ENCODE measurements around the gene LILRA5.
"Not testable (repeated sequence)": the region's sequence is repeated elsewhere in the genome, so short reads cannot be mapped to it uniquely, and the experiment has no call there.

Gene LILRA5

DNA sequence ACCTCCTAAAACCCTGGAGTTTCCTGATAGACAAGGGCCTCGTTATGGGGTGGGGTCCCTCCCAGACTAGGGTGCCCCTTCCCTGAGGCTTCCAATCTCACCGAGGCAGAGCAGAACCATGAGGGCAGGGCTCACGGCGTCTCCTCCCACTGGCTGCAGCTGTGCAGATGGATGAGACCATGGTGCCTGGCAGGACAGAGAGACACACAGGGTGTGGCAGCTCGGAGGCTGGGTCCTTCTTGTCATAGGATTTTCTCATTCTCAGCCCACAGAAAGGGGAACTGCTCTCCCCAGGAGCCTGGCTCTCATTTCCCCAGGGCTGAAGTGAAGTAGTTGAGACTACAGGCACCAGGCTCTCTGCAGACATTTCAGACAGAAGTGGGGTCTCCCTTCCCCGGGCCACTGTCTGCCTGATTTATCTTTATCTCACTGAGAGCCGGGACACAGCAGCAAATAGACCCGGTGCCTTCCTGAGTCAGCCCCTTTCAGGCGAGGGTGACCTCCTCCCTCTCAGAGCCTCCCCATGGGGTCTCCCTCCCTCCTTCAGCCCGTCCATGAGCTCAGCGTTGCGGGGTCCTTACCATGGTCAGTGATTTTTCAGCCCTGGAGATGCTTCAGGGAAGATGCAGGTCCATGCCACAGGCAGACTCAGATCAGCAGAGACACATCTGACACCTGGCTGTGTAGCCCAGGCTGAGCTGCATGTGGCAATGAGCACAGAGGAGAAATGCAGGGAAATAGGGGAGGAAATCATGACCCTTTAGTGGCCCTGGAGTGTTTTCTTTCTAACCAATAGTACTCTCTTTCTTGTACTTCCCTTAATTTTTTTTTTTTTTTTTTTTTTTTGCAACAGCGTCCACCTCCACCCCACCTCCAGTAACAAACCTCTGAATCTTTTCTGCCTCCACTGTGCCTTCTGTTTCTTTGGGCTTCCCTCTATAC lies at the start of gene LILRA5:
TSS of gene LILRA5 (minus strand) at position 731 of the 942 bp plus-strand sequence. CDS start at position 584, 147 bp downstream.
- Mint-ChIP-seq H3K36me3 (no peaks in the 10 kb centered on the region), H3K9me3 (no peaks in the 10 kb centered on the region), H3K4me3 (no peak within 1 kb of the TSS), H3K27me3 (peaks cover 9% of the 10 kb centered on the region), H3K4me1 (no peaks in the 10 kb centered on the region), H3K27ac (no peak within 1 kb of the TSS)

DNA sequence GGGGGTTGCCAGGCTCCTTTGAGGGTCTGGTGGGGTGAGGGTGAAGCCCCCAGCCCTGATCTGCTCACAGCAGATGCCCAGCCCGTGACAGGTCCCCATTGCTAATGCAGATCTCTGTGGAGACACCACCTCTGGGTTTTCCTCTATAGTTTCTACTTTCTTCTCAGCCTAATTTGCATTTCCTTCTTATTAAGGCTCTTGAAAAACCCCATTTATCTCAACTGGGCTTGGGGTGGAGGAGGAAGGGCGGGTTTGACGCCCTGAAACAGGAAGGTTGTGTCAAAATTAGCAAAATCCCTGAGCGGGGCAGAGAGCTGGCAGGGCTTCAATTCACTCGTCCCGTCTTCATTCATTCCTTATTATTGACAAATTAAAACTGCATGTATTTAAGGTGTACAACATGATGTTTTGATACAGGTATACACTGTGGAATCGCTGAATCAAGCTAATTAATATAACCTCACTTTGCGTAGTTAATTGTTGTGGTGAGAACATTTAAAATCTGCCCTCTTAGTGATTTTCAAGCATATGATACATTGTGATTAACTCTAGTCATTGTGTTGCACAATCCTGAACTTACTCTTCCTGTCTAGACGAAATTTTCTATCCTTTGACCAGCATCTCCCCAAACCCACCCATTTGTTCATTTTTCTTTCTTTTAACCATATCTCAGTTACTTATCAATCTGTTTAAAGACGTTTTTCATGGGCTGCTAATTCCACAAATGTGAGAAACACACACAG lies 48.9 kb upstream of the LILRA5 start:
- peak overlapping the region; percentile 85 for H3K27ac Mint-ChIP-seq
- H3K4me3 Mint-ChIP-seq = peak overlapping the region; percentile 91
- H3K4me1 Mint-ChIP-seq = peaks cover 61% of the 10 kb centered on the region
- not testable (repeated sequence) for H3K36me3 Mint-ChIP-seq, H3K27me3 Mint-ChIP-seq, H3K9me3 Mint-ChIP-seq

DNA sequence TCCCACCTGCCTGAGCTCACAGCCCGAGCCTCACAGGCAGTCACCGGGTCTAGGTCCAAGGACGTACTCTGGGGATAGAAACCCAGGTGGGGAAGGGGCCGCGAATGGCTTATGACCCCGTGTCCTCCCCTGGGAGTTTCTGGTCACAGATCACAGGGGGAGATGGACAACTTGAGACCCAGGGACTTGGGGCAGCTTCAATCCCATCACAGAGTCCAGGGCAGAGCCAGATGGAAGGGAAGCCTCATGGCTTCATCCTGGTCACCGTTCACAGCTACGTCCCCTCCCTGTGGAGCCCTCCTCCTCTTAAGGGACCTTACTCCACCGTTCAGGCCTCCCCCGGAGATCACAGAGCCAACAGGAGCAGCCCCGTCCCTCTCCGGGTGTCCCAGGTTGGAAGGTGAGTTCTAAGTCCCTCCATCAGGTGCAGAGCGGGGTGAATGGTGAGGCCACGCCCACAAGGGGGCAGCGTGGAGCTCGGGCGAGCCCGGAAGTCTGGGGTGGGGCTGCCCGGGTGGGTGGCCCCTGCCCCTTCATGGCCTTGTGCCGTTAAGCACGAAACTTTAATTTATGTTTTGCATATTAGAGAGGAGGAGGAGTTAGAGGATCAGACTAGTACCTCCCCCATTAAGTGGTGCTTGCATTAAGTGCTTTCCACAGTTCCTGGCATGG lies 46.3 kb upstream of the LILRA5 start:
- H3K27me3 Mint-ChIP-seq, H3K36me3 Mint-ChIP-seq, H3K9me3 Mint-ChIP-seq, H3K27ac Mint-ChIP-seq, H3K4me3 Mint-ChIP-seq: not testable (repeated sequence)
- peaks cover 39% of the 10 kb centered on the region for H3K4me1 Mint-ChIP-seq

DNA sequence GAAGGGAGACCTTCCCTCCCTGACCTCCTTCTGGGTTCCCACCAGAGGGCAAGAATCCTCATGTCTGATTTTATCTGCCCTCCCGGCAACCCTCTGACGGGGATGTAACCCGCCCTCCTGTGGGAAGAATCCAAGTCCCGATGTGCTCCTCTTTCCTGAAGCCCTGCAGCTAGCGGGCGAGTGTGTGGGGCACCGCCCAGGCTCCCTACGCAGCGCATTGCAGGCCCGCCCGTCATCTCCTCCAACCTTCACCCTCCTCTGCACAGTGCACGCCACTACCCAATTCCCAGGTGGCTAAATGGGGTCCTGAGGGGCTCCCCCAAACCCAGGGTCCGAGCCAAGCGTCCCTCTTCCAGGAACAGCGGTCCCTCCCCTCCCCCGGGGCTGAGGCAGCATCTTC lies 44.4 kb upstream of the LILRA5 start:
- Mint-ChIP-seq H3K27me3 (no peaks in the 10 kb centered on the region), H3K4me1 (peaks cover 25% of the 10 kb centered on the region)

DNA sequence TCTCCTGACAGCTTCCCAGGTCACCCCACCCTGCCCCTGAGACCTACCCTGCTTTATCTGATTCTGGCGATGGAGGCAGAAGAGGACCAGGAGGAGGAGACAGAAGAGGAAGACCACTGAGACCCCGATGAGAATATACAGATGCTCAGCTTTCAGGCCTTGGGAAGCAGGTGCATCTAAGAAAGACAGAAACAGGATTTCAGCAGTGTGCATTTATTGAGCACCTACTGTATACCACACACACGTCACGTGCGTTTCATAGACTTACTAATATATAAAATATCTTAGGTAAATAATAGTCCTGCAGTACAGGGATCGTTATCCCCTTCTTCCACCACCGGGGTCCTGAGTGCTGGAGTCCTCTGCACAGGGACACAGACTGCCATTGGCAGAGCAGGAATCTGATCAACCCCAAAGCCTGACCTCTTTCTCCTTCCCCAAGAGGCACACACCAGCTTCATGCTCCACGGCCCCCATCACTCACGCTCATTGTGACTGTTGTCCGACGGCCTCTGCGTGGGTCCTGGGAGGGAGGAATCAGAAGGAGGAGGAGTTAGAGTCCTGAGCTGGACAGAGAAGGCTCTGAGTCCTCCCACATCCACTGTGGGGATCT lies 43.6 kb upstream of the LILRA5 start:
- H3K27me3 Mint-ChIP-seq = no peaks in the 10 kb centered on the region
- no peak overlapping the region for H3K27ac Mint-ChIP-seq
- no peaks in the 10 kb centered on the region for H3K9me3 Mint-ChIP-seq
- H3K4me1 Mint-ChIP-seq = peaks cover 20% of the 10 kb centered on the region
- no peak overlapping the region for H3K4me3 Mint-ChIP-seq
- H3K36me3 Mint-ChIP-seq = no peaks in the 10 kb centered on the region

More for the DNA sequence above, 44.4 kb upstream of the LILRA5 start:
- no peak overlapping the region for H3K4me3 Mint-ChIP-seq
- no peak overlapping the region for H3K27ac Mint-ChIP-seq
- no peaks in the 10 kb centered on the region for H3K9me3 Mint-ChIP-seq
- H3K36me3 Mint-ChIP-seq = no peaks in the 10 kb centered on the region

DNA sequence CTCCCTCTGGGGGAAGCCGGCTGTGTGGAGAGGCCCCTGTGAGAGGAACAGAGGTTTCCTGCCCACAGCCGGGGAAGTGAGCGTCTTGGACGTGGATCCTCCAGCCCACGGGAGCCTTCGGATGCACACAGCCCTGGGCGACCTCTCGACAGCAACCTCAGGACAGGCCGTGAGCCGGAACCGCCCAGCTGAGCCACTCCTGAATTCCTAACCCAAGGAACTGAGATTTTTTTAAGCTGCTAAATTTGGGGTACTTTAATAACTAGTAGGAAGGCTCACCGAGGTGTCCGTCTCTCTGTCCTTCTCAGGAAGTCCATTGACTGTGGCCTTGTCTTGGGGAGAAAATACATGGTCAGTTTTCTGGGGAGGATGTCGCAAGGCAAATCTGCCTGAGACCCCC lies 42.7 kb upstream of the LILRA5 start:
- Mint-ChIP-seq H3K27ac (no peak overlapping the region), H3K27me3 (no peaks in the 10 kb centered on the region), H3K36me3 (no peaks in the 10 kb centered on the region), H3K4me3 (no peak overlapping the region), H3K4me1 (peaks cover 15% of the 10 kb centered on the region), H3K9me3 (no peaks in the 10 kb centered on the region)

DNA sequence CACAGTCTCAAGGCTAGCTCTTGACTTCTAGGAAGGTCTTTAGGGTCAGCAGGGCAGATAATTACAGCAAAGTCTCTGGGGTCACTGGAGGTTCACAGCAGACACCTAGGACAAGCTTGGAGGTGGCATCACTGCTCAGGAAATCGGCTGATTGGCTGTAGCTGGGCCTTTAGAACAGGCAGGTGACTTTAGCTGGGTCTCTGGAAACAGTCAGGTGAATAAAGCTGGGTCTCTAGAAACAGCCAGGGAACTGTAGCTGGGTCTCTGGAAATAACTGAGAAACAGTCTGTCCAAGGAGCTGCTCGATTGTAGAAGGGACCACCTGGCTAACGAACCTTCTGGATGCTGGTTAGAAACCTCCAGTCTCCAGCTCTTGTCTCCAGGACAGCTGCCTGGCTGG lies 41.8 kb upstream of the LILRA5 start:
- Mint-ChIP-seq H3K27me3 (no peaks in the 10 kb centered on the region), H3K27ac (no peak overlapping the region), H3K9me3 (no peaks in the 10 kb centered on the region), H3K4me1 (peaks cover 11% of the 10 kb centered on the region), H3K36me3 (no peaks in the 10 kb centered on the region), H3K4me3 (no peak overlapping the region)

DNA sequence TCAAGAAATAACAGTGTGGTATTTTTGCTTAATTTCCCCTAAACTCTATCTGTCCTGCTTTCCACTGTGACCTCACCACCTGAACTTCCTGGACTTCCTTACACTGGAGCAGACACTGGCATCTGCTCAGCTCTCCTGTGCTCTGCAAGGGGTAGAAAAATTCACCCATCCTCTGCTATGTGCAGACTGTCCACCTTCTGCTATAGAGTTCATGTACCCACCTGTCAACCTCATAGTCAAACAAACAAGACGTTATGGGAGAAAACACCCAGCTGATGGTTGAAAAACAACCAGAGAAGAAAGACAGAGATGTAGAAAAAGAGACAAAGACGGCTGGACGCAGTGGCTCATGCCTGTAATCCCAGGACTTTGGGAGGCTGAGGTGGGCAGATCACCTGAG lies 39.6 kb upstream of the LILRA5 start:
- Mint-ChIP-seq H3K4me3 (no peak overlapping the region), H3K27me3 (no peaks in the 10 kb centered on the region), H3K4me1 (peaks cover 14% of the 10 kb centered on the region), H3K9me3 (no peaks in the 10 kb centered on the region), H3K27ac (peak overlapping the region; percentile 25), H3K36me3 (no peaks in the 10 kb centered on the region)

DNA sequence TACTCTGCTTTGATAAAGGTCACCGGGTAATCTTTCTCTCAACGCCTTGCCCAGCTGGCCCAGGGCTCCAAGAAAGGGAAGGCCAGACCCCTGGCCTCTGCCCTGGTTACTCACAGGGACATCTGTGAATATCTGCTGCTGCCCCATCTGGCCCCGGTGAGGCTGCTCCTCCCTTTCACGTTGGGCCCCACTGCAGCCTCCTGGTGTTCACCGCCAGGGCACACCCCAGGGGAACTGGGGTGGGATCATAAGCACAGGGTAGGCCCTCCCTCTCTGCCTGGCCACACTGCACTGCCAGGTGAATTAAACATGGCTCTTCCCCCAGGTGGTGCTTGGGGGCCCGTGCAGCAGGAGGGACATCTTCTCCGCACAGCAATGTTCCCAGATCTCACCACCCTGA lies 39.1 kb upstream of the LILRA5 start:
- no peak overlapping the region for H3K27ac Mint-ChIP-seq
- H3K4me1 Mint-ChIP-seq = peaks cover 14% of the 10 kb centered on the region
- H3K27me3 Mint-ChIP-seq = no peaks in the 10 kb centered on the region
- H3K4me3 Mint-ChIP-seq = no peak overlapping the region
- H3K9me3 Mint-ChIP-seq = no peaks in the 10 kb centered on the region
- H3K36me3 Mint-ChIP-seq = no peaks in the 10 kb centered on the region

DNA sequence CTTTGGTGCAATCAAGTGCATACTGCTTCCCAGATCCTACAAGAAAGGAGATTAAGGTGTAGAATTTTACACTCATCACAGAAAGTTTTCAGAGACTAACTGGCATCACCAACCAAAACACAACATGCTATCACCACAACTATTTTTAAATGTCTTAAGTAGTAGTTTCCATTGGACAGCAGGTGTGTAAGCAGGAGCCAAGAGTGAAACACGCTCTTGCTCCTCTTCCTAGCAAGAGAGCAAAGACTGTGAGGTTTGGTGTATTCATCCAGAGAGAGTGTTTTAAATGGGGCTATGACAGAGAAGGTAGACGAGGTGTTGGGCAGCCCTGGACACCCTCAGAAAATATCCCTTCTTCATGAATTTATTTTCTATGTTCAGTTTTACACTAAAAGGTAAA lies 38.5 kb upstream of the LILRA5 start:
- H3K27ac Mint-ChIP-seq = no peak overlapping the region
- no peaks in the 10 kb centered on the region for H3K36me3 Mint-ChIP-seq
- H3K4me1 Mint-ChIP-seq = peaks cover 14% of the 10 kb centered on the region
- H3K9me3 Mint-ChIP-seq = no peaks in the 10 kb centered on the region
- no peaks in the 10 kb centered on the region for H3K27me3 Mint-ChIP-seq
- H3K4me3 Mint-ChIP-seq = no peak overlapping the region

DNA sequence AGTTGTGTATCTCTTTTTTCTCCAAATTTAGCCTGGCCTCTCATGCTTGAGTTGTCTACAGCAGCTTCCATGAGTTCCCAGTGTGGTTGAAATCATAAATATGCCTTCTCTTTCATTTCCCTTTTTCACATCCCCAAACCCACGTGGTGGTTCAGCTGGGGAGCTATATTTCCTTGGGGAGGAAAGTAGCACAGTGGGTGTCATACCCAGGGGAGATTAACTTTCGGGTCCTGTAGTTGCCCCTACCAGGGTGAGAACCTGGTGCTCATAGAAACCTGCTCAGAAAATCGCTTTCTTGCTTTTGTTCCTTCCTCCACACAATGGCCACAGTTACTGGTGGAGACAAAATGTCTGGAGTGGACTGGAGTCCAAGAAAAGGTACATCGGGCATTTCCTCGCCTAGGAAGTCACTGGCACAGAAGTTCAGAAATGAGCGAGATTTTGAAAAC lies 33.0 kb upstream of the LILRA5 start:
- Mint-ChIP-seq H3K36me3 (no peaks in the 10 kb centered on the region), H3K27ac (no peak overlapping the region), H3K4me1 (peaks cover 3% of the 10 kb centered on the region), H3K9me3 (no peaks in the 10 kb centered on the region), H3K27me3 (no peaks in the 10 kb centered on the region), H3K4me3 (no peak overlapping the region)

DNA sequence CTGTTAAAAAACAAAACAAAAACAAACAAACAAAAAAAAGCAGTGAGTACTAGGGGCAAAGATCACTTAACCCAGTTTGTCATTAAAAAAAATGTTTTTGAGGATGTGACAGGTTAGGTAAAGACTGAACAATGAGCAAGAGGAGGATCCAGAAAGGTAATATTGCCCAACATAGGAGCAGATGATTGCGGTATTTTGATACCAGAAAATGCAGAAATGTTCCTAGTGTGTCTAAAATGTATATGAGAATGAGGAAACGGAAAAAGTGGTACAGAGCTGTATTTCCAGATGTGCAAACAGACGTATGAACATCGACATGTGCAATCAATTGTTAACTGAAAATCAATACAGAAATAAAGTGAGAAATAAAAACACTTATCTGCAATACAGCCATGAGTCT lies 30.9 kb upstream of the LILRA5 start:
- Mint-ChIP-seq H3K27ac (no peak overlapping the region), H3K4me3 (no peak overlapping the region)

DNA sequence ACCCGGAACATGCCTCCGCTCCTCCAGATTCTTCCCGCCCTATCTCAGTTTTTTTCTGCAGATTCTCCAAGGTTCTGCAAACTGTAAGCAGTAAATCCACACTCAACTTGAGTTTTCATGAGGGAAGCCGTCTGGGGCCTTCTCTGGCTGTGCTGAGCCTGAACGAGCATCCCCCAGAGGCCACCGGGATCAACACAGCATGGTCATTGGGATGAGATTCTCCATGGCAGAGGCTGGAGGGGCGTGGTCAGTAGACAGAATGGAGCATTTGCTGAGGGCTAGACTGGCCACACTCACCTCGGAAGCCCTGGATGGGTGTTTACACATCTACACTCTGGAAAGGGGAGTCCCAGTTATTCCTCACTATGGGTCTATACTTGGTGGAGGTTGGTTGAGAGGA lies 28.3 kb upstream of the LILRA5 start:
- no peaks in the 10 kb centered on the region for H3K4me1 Mint-ChIP-seq
- H3K9me3 Mint-ChIP-seq = no peaks in the 10 kb centered on the region
- H3K4me3 Mint-ChIP-seq = no peak overlapping the region
- H3K27me3 Mint-ChIP-seq = no peaks in the 10 kb centered on the region
- no peaks in the 10 kb centered on the region for H3K36me3 Mint-ChIP-seq
- H3K27ac Mint-ChIP-seq = no peak overlapping the region

More for the DNA sequence above, 30.9 kb upstream of the LILRA5 start:
- H3K27me3 Mint-ChIP-seq = no peaks in the 10 kb centered on the region
- peaks cover 3% of the 10 kb centered on the region for H3K4me1 Mint-ChIP-seq
- no peaks in the 10 kb centered on the region for H3K9me3 Mint-ChIP-seq
- H3K36me3 Mint-ChIP-seq = no peaks in the 10 kb centered on the region

DNA sequence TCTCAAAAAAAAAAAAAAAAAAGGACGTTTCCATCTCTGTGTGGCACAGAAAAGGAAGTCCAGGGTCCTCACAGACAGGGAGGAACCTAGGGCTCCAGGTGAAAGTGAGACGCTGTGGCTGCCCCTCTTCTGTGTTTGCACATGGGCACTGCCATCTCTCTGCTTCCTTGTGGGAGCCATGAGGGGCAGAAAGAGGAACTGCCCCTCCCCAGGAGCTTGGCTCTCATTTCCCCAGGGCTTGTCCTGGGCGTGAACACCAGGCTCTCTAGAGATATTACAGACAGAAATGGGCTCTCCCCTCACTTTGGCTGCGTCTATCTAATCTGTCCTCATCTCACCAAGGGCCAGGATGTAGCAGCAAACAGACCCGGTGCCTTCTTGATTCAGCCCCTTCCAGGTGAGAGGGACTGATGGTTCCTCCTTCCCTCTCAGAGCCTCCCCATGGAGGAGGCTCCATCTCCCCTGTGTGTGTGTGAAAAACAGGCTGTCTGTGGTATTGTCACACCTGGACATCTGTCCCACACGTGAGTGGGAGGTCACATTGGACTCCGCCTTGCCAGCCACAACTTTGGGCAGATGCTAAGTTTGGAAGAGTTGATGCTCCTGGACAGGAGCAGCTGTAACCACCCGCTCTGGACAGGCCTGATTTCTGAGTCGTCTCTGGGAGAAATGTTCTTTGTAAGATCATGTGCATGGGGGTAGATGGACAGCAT lies 26.8 kb upstream of the LILRA5 start:
- Mint-ChIP-seq H3K4me1 (no peaks in the 10 kb centered on the region), H3K27me3 (no peaks in the 10 kb centered on the region), H3K36me3 (no peaks in the 10 kb centered on the region), H3K4me3 (no peak overlapping the region), H3K9me3 (no peaks in the 10 kb centered on the region), H3K27ac (no peak overlapping the region)

DNA sequence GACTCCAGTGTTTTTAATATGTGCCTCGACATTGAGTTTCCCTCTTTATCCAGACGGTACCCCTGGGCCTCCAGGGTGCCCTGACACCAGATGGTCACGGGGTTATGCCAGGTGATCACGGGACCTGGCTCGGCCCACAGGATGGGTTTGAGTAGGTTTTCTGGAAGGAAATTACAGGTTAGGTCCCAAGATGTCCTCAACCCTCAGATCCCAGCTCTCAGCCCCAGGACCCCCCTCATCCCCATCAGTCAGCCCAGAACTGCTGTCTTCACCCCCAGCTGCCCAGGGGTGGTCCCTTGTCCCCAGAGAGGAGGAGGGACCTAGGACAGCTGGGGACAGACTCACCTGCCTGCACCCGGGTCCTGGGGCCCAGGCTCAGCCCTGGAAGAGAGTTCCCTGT lies 25.6 kb upstream of the LILRA5 start:
- Mint-ChIP-seq H3K27me3 (no peaks in the 10 kb centered on the region), H3K4me3 (no peak overlapping the region), H3K27ac (no peak overlapping the region), H3K36me3 (no peaks in the 10 kb centered on the region), H3K4me1 (no peaks in the 10 kb centered on the region), H3K9me3 (no peaks in the 10 kb centered on the region)
